H1 (cell line): ENCODE data around the gene STAC2. TPM values are rescaled to one million over a fixed set of nuclear protein-coding genes. Genes with fewer than 3 reads are reported as not detected.
A peak's percentile ranks its signal among the peaks of the same experiment; 100 is the strongest.

ENCODE experiments used
- CTCF ChIA-PET: fragments of 300-600 bp; sonication (Branson Sonifier 250); formaldehyde crosslinking; loops from one replicate; lab custom pipeline; 2021; ENCODE audit not compliant: partially characterized antibody; lab: Charles Lee
- POLR2A ChIA-PET: fragments of 300-600 bp; sonication (Branson Sonifier 250); formaldehyde crosslinking; loops from one replicate; lab custom pipeline; 2021; ENCODE audit warnings: inconsistent platforms; ENCODE audit not compliant: partially characterized antibody; lab: Charles Lee
- DNase-seq, 2 experiments: peaks; one replicate each; pipeline versions ENCODE4 v3.0.0 to v3.0.0-alpha.2; 2010 to 2022; ENCODE audit warnings: low spot score in 2 of 2, low read depth in 1 of 2, mixed read lengths in 1 of 2
- FAIRE-seq: peaks from 2 replicates; lab custom pipeline; 2011; peaks lifted over from hg19 to GRCh38; lab: Jason Lieb, UNC
- H2AFZ ChIP-seq: 2 replicates; pipeline ENCODE4 v1.8.1; 2012; ENCODE audit warnings: low read length, inconsistent platforms
- H2AK5ac ChIP-seq: 2 replicates; pipeline ENCODE4 v1.6.1; 2013; ENCODE audit warnings: low read depth, low read length
- H2BK120ac ChIP-seq: replicated peaks from 2 replicates; pipeline ENCODE3; 2013; ENCODE audit warnings: low read depth, low read length, inconsistent platforms
- H2BK12ac ChIP-seq: 2 replicates; pipeline ENCODE4 v1.6.1; 2013; ENCODE audit warnings: low read depth, low read length
- H2BK15ac ChIP-seq: 2 replicates; pipeline ENCODE4 v1.6.1; 2013; ENCODE audit warnings: low read length
- H2BK20ac ChIP-seq: 2 replicates; pipeline ENCODE4 v1.6.1; 2013; ENCODE audit warnings: low read length
- H2BK5ac ChIP-seq: 2 replicates; pipeline ENCODE4 v1.6.1; 2013; ENCODE audit warnings: low read depth, low read length
- H3K14ac ChIP-seq: 2 replicates; pipeline ENCODE4 v1.6.1; 2013; ENCODE audit warnings: inconsistent platforms; ENCODE audit not compliant: insufficient read length
- H3K18ac ChIP-seq: 2 replicates; pipeline ENCODE4 v1.6.1; 2013; ENCODE audit warnings: low read length; ENCODE audit errors: extremely low read depth
- H3K23ac ChIP-seq: 2 replicates; pipeline ENCODE4 v1.6.1; 2013; ENCODE audit warnings: inconsistent platforms; ENCODE audit not compliant: insufficient read length
- H3K23me2 ChIP-seq: 2 replicates; pipeline ENCODE4 v1.6.1; 2013; ENCODE audit warnings: low read depth, low read length
- H3K27ac ChIP-seq: 2 replicates; pipeline ENCODE4 v1.6.1; 2011; ENCODE audit warnings: low read depth, low read length, inconsistent platforms
- H3K27me3 ChIP-seq, 4 experiments: replicated peaks in 1 of 4; 1 replicate in 1 of 4; 2 replicates in 3 of 4; pipeline versions ENCODE4 v1.6.1 to v1.8.1; 2011 to 2013; ENCODE audit warnings: low read length in 3 of 4, mild to moderate bottlenecking in 3 of 4, inconsistent platforms in 2 of 4, mixed read lengths in 2 of 4, moderate library complexity in 1 of 4; ENCODE audit not compliant: control insufficient read depth in 3 of 4, insufficient read depth in 3 of 4; ENCODE audit errors: extremely low read depth in 1 of 4
- H3K36me3 ChIP-seq, 4 experiments: 2 replicates each; pipeline versions ENCODE4 v1.6.1 to v1.8.1; 2011 to 2013; ENCODE audit warnings: mild to moderate bottlenecking in 4 of 4, low read length in 3 of 4, moderate library complexity in 2 of 4, control low read depth in 1 of 4, inconsistent platforms in 1 of 4; ENCODE audit not compliant: insufficient read depth in 4 of 4, control insufficient read depth in 2 of 4
- H3K4ac ChIP-seq: replicated peaks from 2 replicates; pipeline ENCODE3; 2013; ENCODE audit warnings: low read length, low read depth, mixed read lengths, inconsistent platforms; ENCODE audit not compliant: insufficient read length
- H3K4me1 ChIP-seq, 4 experiments: replicated peaks in 1 of 4; 1 replicate in 1 of 4; 2 replicates in 3 of 4; pipeline versions ENCODE4 v1.6.1 to v1.8.1; 2011 to 2013; ENCODE audit warnings: low read length in 3 of 4, inconsistent platforms in 2 of 4, mixed read lengths in 1 of 4; ENCODE audit not compliant: insufficient read depth in 4 of 4, control insufficient read depth in 3 of 4
- H3K4me2 ChIP-seq, 2 experiments: 2 replicates each; pipeline versions ENCODE4 v1.6.1 to v1.8.1; 2011 to 2013; ENCODE audit warnings: low read depth in 2 of 2, low read length in 2 of 2, control low read depth in 1 of 2, inconsistent platforms in 1 of 2, mild to moderate bottlenecking in 1 of 2; ENCODE audit not compliant: insufficient read depth in 1 of 2
- H3K4me3 ChIP-seq, 4 experiments: fragments of 200-600, 300-600 bp in 1 of 4; sonication (generic), shearing (Covaris generic), sonication (Bioruptor Twin) in 1 of 4; 2 replicates each; pipeline versions ENCODE4 v1.5.1 to v1.8.1; 2011 to 2016; ENCODE audit warnings: low read length in 4 of 4, low read depth in 3 of 4, control low read depth in 2 of 4, inconsistent platforms in 2 of 4, mild to moderate bottlenecking in 2 of 4, mixed read lengths in 1 of 4, moderate library complexity in 1 of 4; ENCODE audit not compliant: insufficient read depth in 2 of 4; ENCODE audit errors: extremely low read depth in 1 of 4
- H3K56ac ChIP-seq: replicated peaks from 2 replicates; pipeline ENCODE3; 2013; ENCODE audit warnings: low read depth, mild to moderate bottlenecking, mixed read lengths, low read length, inconsistent platforms; ENCODE audit not compliant: insufficient read length
- H3K79me1 ChIP-seq: 2 replicates; pipeline ENCODE4 v1.6.1; 2013; ENCODE audit warnings: low read depth, low read length, control low read depth
- H3K79me2 ChIP-seq, 2 experiments: 2 replicates each; pipeline versions ENCODE4 v1.6.1 to v1.8.1; 2012 to 2013; ENCODE audit warnings: low read length in 2 of 2, mild to moderate bottlenecking in 2 of 2, inconsistent platforms in 1 of 2; ENCODE audit not compliant: insufficient read depth in 2 of 2, control insufficient read depth in 1 of 2
- H3K9ac ChIP-seq, 4 experiments: replicated peaks in 1 of 4; 1 replicate in 1 of 4; 2 replicates in 3 of 4; pipeline versions ENCODE4 v1.6.1 to v1.8.1; 2011 to 2013; ENCODE audit warnings: low read depth in 3 of 4, low read length in 3 of 4, control low read depth in 2 of 4, mild to moderate bottlenecking in 2 of 4, moderate library complexity in 2 of 4, inconsistent platforms in 1 of 4; ENCODE audit errors: extremely low read depth in 1 of 4
- H3K9me3 ChIP-seq, 2 experiments: 2 replicates each; pipeline versions ENCODE4 v1.6.1 to v1.8.1; 2012 to 2013; ENCODE audit warnings: mild to moderate bottlenecking in 2 of 2, moderate library complexity in 2 of 2, control low read depth in 1 of 2, inconsistent platforms in 1 of 2, low read depth in 1 of 2, low read length in 1 of 2, mixed read lengths in 1 of 2; ENCODE audit not compliant: insufficient read depth in 2 of 2
- H4K20me1 ChIP-seq, 2 experiments: replicated peaks in 1 of 2; 2 replicates each; pipeline versions ENCODE3 to v1.8.1; 2011 to 2013; ENCODE audit warnings: inconsistent platforms in 2 of 2, low read length in 2 of 2, mild to moderate bottlenecking in 1 of 2; ENCODE audit not compliant: insufficient read depth in 2 of 2, control insufficient read depth in 1 of 2
- H4K5ac ChIP-seq: 2 replicates; pipeline ENCODE4 v1.6.1; 2013; ENCODE audit warnings: low read length, low read depth, mixed read lengths, inconsistent platforms; ENCODE audit not compliant: insufficient read length
- H4K8ac ChIP-seq: 2 replicates; pipeline ENCODE4 v1.8.0; 2013; ENCODE audit warnings: mild to moderate bottlenecking, moderate library complexity, low read length, inconsistent platforms; ENCODE audit not compliant: insufficient read depth; ENCODE audit errors: extremely low read depth
- H4K91ac ChIP-seq: replicated peaks from 2 replicates; pipeline ENCODE3; 2013; ENCODE audit warnings: low read length, mixed read lengths, inconsistent platforms; ENCODE audit not compliant: insufficient read length
- BACH1 ChIP-seq: IDR thresholded peaks from 2 replicates; pipeline ENCODE4 v1.6.1; 2012; ENCODE audit warnings: low read length, improper control_type of control experiment
- CHD1 ChIP-seq: IDR thresholded peaks from 2 replicates; pipeline ENCODE4 v1.6.1; 2012; ENCODE audit warnings: low read depth, low read length, improper control_type of control experiment
- FOSL1 ChIP-seq: IDR thresholded peaks from 2 replicates; pipeline ENCODE4 v1.6.1; 2011; ENCODE audit warnings: mild to moderate bottlenecking, low read depth, low read length, moderate library complexity; ENCODE audit not compliant: insufficient read depth
- GTF2F1 ChIP-seq: IDR thresholded peaks from 2 replicates; pipeline ENCODE4 v1.6.1; 2012; ENCODE audit warnings: low read depth, low read length, improper control_type of control experiment, borderline replicate concordance
- MAFK ChIP-seq: IDR thresholded peaks from 2 replicates; pipeline ENCODE4 v1.6.1; 2012; ENCODE audit warnings: low read depth, mild to moderate bottlenecking, improper control_type of control experiment, low read length
- PHF8 ChIP-seq: fragments of 200-600 bp; sonication (generic); conservative IDR thresholded peaks from 2 replicates; pipeline ENCODE4 v1.7.1; 2012; ENCODE audit warnings: low read depth, mild to moderate bottlenecking, inconsistent platforms, low read length, moderate library complexity
- RNF2 ChIP-seq: fragments of 200-900, 300-1000 bp; sonication (generic); IDR thresholded peaks from 2 replicates; pipeline ENCODE4 v1.7.1; 2016; ENCODE audit warnings: borderline replicate concordance, low read depth, mild to moderate bottlenecking, antibody characterized with exemption, low read length; ENCODE audit not compliant: poor library complexity, severe bottlenecking; ENCODE audit errors: missing control alignments
- SIN3A ChIP-seq, 2 experiments: IDR thresholded peaks in 1 of 2; conservative IDR thresholded peaks in 1 of 2; 2 replicates each; pipeline ENCODE4 v1.6.1; 2011 to 2012; ENCODE audit warnings: low read length in 2 of 2, improper control_type of control experiment in 1 of 2, low read depth in 1 of 2, mild to moderate bottlenecking in 1 of 2
- YY1 ChIP-seq: IDR thresholded peaks from 2 replicates; pipeline ENCODE4 v1.6.1; 2011; ENCODE audit warnings: low read depth, mild to moderate bottlenecking, low read length
- WGBS, 2 experiments: shearing (Covaris generic) in 1 of 2; methylation state at CpG; one replicate each; pipeline versions ENCODE4 v1.1.6 to v1.1.7; 2013 to 2015; ENCODE audit warnings: low lambda C conversion rate in 2 of 2, mixed read lengths in 2 of 2, inconsistent platforms in 1 of 2, low coverage in 1 of 2, missing lambda C conversion rate in 1 of 2; ENCODE audit not compliant: insufficient replicate concordance in 2 of 2, insufficient coverage in 1 of 2, insufficient read length in 1 of 2; ENCODE audit errors: extremely low coverage in 1 of 2, missing lambda C conversion rate in 1 of 2; 5-methylcytosine and 5-hydroxymethylcytosine counted together
- polyA plus RNA-seq, 7 experiments: library from polyadenylated mRNA; depleted of rRNA in 3 of 7; stranded (reverse) in 5 of 7; unstranded in 2 of 7; fragments of >200 nt in 5 of 7; fragments of 200-250 nt in 2 of 7; gene quantifications; 1 replicate in 5 of 7; 2 replicates in 1 of 7; 4 replicates in 1 of 7; pipeline versions ENCODE4 v1.2.1 to v1.2.3, GENCODE V29; 2011 to 2013; ENCODE audit warnings: missing spikeins in 2 of 7, mixed read lengths in 2 of 7
- total RNA-seq: library from RNA; stranded (reverse); fragmentation: NEBNext Ultra II Directional; extraction: Animal tissue kit (Norgen Biotek cat#: 25700); gene quantifications from 2 replicates; pipeline ENCODE4 v1.2.1, GENCODE V29; 2021
- TF ChIP-seq, protein P1 (sequence below), 3 experiments: IDR thresholded peaks; 1 replicate in 2 of 3; 2 replicates in 1 of 3; pipeline versions ENCODE4 v1.5.1 to v1.6.1; 2011; ENCODE audit warnings: low read length in 3 of 3, mild to moderate bottlenecking in 3 of 3, inconsistent platforms in 2 of 3, low read depth in 1 of 3, moderate library complexity in 1 of 3; ENCODE audit not compliant: insufficient read depth in 1 of 3; ENCODE audit errors: control extremely low read depth in 1 of 3

The STAC2 gene
- total and polyA plus RNA-seq, 2 of the 8 experiments (the other 6 are each of a cell fraction or from before 2014, with no cell fraction given), result 1.5 to 6.0 TPM

DNA sequence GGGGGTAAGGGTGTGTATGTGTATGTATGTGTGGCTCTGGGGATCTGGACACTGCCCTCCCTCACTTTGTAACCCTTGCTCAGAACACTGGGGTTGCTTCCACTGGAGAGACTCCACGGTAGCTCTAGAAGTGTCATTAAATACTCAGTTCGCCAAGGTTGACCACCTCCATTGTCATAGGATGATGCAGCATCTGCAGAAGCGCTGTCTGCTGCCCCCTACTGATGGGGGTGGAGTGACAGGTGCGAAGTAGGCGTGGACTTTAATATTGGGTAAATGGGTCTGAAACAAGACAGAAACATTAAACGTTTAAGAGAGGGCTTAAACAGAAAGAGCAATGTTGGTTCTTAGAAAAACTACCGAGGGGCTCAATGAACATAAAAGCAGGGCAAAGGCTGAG, 35.5 kb upstream of the STAC2 start:
- Histone ChIP-seq H4K20me1 (no peaks in the 10 kb centered on the region), H2BK20ac (no peak overlapping the region), H3K4me1 (peaks cover 0 to 2% (median 0%) of the 10 kb centered on the region in 4 experiments; a peak in 2 of 7 replicates), H2AK5ac (no peak overlapping the region), H3K9me3 (no peaks in the 10 kb centered on the region), H3K4ac (no peak overlapping the region), H3K4me2 (no peak overlapping the region), H4K8ac (no peak overlapping the region), H3K14ac (no peak overlapping the region), H3K56ac (no peak overlapping the region), H3K27me3 (no peaks in the 10 kb centered on the region; a peak in 1 of 7 replicates), H3K27ac (no peak overlapping the region; the same call in 1 of the 2 replicates), H3K23me2 (no peaks in the 10 kb centered on the region), H4K91ac (peak overlapping the region; percentile 35), H3K23ac (no peak overlapping the region), H2BK12ac (no peak overlapping the region), H3K79me1 (no peaks in the 10 kb centered on the region), H4K5ac (no peak overlapping the region), H3K79me2 (no peaks in the 10 kb centered on the region), H2AFZ (no peak overlapping the region), H3K36me3 (peaks cover 0 to 11% (median 0%) of the 10 kb centered on the region in 4 experiments; a peak in 2 of 8 replicates), H3K18ac (0 out of 2 replicates have a peak overlapping the region, but pooled peaks have one; percentile 63), H2BK5ac (no peak overlapping the region; the same call in 1 of the 2 replicates), H2BK120ac (no peak overlapping the region), H3K4me3 (no peak overlapping the region), H2BK15ac (no peak overlapping the region), H3K9ac (no peak overlapping the region)
- FAIRE-seq (peak; percentile 73), DNase-seq (peak in 1 of 2 experiments; percentile 82)
- WGBS, 2 experiments, result 70% methylated on average over 7 of the region's 7 CpGs; no CpG with 5 or more reads in 1 of the 2 experiments
- ChIA-PET CTCF (interaction anchor here (0.5 to 22.6 kb wide), 13 partner anchors 8 to 155 kb away, joined by 3 to 464 read pairs (median 3); no protein-coding TSS in a partner anchor), POLR2A (no interaction called here)
- TF ChIP-seq SIN3A (conservative IDR thresholded peaks at IDR 0.05 in 1 of 2, IDR thresholded peaks at IDR 0.05 in 1 of 2; ENCODE audit: low read depth in 1 of 2, low read length in 2 of 2), result 0 out of 4 replicates have a peak, but pooled peaks of 1 of the 2 experiments have one; percentile 29
- no peak for TF ChIP-seq CHD1
- TF ChIP-seq MAFK, result peak; percentile 80; the same call in 1 of the 2 replicates
- no peak for TF ChIP-seq PHF8
- no peak for TF ChIP-seq FOSL1
- no peak for TF ChIP-seq GTF2F1
- TF ChIP-seq BACH1, result peak; percentile 82
- no peak for TF ChIP-seq RNF2
- TF ChIP-seq, protein P1, sequence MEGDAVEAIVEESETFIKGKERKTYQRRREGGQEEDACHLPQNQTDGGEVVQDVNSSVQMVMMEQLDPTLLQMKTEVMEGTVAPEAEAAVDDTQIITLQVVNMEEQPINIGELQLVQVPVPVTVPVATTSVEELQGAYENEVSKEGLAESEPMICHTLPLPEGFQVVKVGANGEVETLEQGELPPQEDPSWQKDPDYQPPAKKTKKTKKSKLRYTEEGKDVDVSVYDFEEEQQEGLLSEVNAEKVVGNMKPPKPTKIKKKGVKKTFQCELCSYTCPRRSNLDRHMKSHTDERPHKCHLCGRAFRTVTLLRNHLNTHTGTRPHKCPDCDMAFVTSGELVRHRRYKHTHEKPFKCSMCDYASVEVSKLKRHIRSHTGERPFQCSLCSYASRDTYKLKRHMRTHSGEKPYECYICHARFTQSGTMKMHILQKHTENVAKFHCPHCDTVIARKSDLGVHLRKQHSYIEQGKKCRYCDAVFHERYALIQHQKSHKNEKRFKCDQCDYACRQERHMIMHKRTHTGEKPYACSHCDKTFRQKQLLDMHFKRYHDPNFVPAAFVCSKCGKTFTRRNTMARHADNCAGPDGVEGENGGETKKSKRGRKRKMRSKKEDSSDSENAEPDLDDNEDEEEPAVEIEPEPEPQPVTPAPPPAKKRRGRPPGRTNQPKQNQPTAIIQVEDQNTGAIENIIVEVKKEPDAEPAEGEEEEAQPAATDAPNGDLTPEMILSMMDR (IDR thresholded peaks at IDR 0.05; ENCODE audit: control extremely low read depth in 1 of 3, insufficient read depth in 1 of 3, low read depth in 1 of 3, low read length in 3 of 3), result peak; percentile 68 to 92 (median 82)
- peak; percentile 24; the same call in 1 of the 2 replicates for TF ChIP-seq YY1
